Skeletal muscle tissue (tissue), 4 donors: Measurements from ENCODE around the gene RHBDD3. TPM values are rescaled to one million over a fixed set of nuclear protein-coding genes. Genes with fewer than 3 reads are reported as not detected.
"Not testable (repeated sequence)": the region's sequence is repeated elsewhere in the genome, so short reads cannot be mapped to it uniquely, and the experiment has no call there.

ENCODE experiments used
- H3K27ac ChIP-seq: one replicate; pipeline ENCODE4 v1.7.0; 2013; ENCODE audit warnings: mild to moderate bottlenecking, low read depth, low read length, inconsistent platforms
- H3K27me3 ChIP-seq, 3 donors: one replicate each; pipeline ENCODE4 v1.7.0; 2013; ENCODE audit warnings: low read length in 3 of 3; ENCODE audit not compliant: control insufficient read depth in 3 of 3, insufficient read depth in 3 of 3
- H3K36me3 ChIP-seq, 3 donors: one replicate each; pipeline ENCODE4 v1.7.0; 2013; ENCODE audit warnings: low read length in 3 of 3; ENCODE audit not compliant: control insufficient read depth in 3 of 3, insufficient read depth in 3 of 3
- H3K4me1 ChIP-seq, 3 donors: one replicate each; pipeline ENCODE4 v1.7.0; 2013; ENCODE audit warnings: low read length in 3 of 3, mild to moderate bottlenecking in 3 of 3; ENCODE audit not compliant: control insufficient read depth in 3 of 3, insufficient read depth in 3 of 3
- H3K4me3 ChIP-seq, 3 donors: one replicate each; pipeline ENCODE4 v1.7.0; 2013; ENCODE audit warnings: low read length in 3 of 3
- H3K9ac ChIP-seq, 3 donors: one replicate each; pipeline ENCODE4 v1.7.0; 2013; ENCODE audit warnings: low read length in 3 of 3, mild to moderate bottlenecking in 3 of 3, moderate library complexity in 2 of 3, low read depth in 1 of 3
- H3K9me3 ChIP-seq, 3 donors: one replicate each; pipeline ENCODE4 v1.7.0; 2013; ENCODE audit warnings: low read length in 3 of 3; ENCODE audit not compliant: control insufficient read depth in 3 of 3
- total RNA-seq: library from RNA; depleted of rRNA; stranded (reverse); fragments of >200 nt; gene quantifications from one replicate; pipeline ENCODE4 v1.2.3, GENCODE V29; 2014
- donor health status: Osteomylitis.

RHBDD3 gene
- total RNA-seq, 1 donor from 2014 or later: 6.8 TPM

DNA sequence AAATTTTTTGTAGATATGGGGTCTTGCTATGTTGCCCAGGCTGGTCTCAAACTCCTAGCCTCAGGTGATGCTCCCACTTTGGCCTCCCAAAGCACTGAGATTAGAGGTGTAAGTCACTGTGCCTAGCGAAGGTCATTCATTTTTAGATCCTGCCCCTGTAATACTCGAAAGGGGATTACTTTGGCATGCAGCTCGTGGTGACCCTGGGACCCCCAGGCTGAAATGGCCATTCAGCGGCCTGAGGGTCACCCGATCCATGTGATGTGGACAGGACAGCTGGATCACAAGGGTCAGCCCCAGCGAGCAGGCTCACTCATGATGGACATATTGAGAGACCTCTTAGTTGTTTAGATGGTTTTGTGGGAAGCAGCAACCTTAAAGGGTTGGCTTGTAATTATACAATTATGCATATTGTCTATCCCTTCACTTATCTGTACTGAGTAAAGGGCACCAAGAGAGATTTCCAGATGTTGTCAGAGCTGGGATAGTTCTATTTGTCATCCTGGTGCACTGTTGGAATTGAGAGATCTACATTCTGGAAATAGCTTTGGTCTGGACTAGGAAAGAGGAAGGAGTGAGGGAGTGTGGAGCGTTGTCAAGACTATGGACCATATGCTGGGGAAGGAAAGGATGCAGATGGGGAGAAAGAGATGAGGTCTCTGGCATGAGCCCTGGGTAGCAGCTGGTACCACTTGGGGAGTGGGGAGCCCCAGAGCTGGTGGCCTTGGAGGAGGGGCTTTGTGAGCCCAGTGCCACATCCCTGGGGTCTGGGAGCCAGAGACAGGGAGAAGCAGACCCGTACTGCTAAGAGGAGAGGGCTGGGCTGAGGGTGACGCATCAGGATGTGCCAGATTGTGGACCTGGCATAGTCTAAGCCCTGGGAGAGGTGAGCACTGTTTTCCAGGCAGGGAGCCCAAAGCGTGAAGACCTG lies 15.5 kb downstream of the RHBDD3 start:
- no peaks in the 10 kb centered on the region for H3K36me3 ChIP-seq
- no peak overlapping the region for H3K4me3 ChIP-seq
- H3K4me1 ChIP-seq: no peaks in the 10 kb centered on the region
- H3K9me3 ChIP-seq: no peaks in the 10 kb centered on the region
- no peaks in the 10 kb centered on the region for H3K27me3 ChIP-seq
- no peak overlapping the region for H3K27ac ChIP-seq
- H3K9ac ChIP-seq: no peak overlapping the region

GRCh38 chr22:29251265-29251664 lies 16.5 kb downstream of the RHBDD3 start:
- no peak overlapping the region for H3K9ac ChIP-seq
- H3K36me3 ChIP-seq: no peaks in the 10 kb centered on the region
- no peak overlapping the region for H3K4me3 ChIP-seq
- H3K9me3 ChIP-seq: no peaks in the 10 kb centered on the region
- no peak overlapping the region for H3K27ac ChIP-seq
- H3K27me3 ChIP-seq: no peaks in the 10 kb centered on the region
- H3K4me1 ChIP-seq: no peaks in the 10 kb centered on the region

- H3K9me3 ChIP-seq, H3K27me3 ChIP-seq, H3K36me3 ChIP-seq, H3K27ac ChIP-seq, H3K4me3 ChIP-seq, H3K4me1 ChIP-seq, H3K9ac ChIP-seq: not testable (repeated sequence)
Measured at GRCh38 chr22:29247891-29248290, 19.9 kb downstream of the RHBDD3 start.

GRCh38 chr22:29245626-29246385 lies 22.0 kb downstream of the RHBDD3 start:
- Histone ChIP-seq H3K36me3 (no peaks in the 10 kb centered on the region), H3K27ac (no peak overlapping the region), H3K9ac (no peak overlapping the region), H3K9me3 (no peaks in the 10 kb centered on the region), H3K4me1 (no peaks in the 10 kb centered on the region), H3K4me3 (no peak overlapping the region), H3K27me3 (no peaks in the 10 kb centered on the region)

DNA sequence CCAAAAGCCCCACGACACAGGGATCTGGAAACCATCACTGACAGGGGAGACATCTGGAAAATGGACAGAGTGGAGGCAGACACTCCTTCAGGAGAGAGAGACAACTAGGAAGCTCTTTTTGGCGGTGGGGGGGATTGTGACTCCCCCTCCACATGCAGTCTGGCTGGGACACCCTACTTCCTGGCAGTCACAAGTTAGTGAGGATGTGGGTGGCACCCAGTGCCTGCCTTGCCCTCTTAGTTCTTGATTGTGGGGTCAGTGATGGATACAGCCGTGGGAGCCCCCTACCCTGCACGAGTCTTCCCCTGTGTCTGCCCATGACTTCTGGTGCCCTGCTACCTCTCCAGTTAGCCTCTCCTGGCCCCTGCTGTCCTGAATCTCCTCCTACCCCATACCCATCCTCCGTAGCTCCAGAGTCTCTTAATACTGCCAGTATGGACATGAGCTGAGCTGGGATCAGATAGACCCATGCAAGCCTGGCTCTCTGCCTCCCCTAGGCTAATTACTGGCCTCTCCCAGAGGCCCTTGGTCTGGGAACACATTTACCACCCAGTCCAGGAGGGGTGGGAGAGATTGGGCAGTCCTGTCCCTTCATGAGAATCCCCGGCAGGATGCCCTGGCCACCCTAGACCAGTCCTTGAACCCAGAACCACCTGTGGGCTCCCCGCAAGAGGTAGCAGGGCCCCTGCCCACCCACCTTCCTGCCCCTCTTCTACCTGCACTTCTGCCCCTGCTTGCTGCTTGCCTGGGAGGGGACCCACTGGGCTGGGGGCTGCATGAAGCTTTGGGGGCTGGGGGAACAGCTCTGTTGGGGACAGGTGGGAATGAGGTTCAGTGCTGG lies 22.8 kb downstream of the RHBDD3 start:
- Histone ChIP-seq H3K9ac (no peak overlapping the region), H3K9me3 (no peaks in the 10 kb centered on the region), H3K27me3 (no peaks in the 10 kb centered on the region), H3K36me3 (no peaks in the 10 kb centered on the region), H3K4me1 (no peaks in the 10 kb centered on the region), H3K4me3 (no peak overlapping the region), H3K27ac (no peak overlapping the region)

- H3K9me3 ChIP-seq: no peaks in the 10 kb centered on the region
Measured at GRCh38 chr22:29243874-29244446, 23.8 kb downstream of the RHBDD3 start.

DNA sequence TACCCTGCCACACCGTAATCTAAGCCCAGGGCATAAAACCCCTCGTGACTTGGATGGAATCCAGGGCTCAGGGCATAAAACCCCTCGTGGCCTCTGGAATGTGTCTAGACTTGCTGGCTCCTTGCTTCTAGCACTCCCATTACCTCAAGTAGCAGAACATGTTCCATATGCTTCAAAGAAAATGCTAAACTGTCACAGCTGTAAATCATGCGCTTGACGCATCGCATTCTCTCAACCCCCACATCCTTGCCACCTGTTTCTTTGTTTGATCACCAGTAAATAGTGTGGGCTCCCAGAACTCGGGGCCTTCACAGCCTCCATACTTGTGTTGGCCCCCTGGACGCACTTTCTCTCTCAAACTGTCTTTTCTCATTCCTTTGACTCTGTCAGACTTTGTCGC lies 27.3 kb downstream of the RHBDD3 start:
- not testable (repeated sequence) for H3K4me1 ChIP-seq

More at GRCh38 chr22:29243874-29244446, 23.8 kb downstream of the RHBDD3 start:
- Histone ChIP-seq H3K9ac (no peak overlapping the region), H3K27me3 (no peaks in the 10 kb centered on the region), H3K36me3 (no peaks in the 10 kb centered on the region), H3K4me3 (no peak overlapping the region), H3K27ac (no peak overlapping the region), H3K4me1 (no peaks in the 10 kb centered on the region)

GRCh38 chr22:29233277-29233877 lies 34.4 kb downstream of the RHBDD3 start:
- no peak overlapping the region for H3K27ac ChIP-seq
- H3K9ac ChIP-seq: no peak overlapping the region

More for the DNA sequence above, 27.3 kb downstream of the RHBDD3 start:
- H3K36me3 ChIP-seq, H3K27ac ChIP-seq, H3K27me3 ChIP-seq, H3K9me3 ChIP-seq, H3K4me3 ChIP-seq, H3K9ac ChIP-seq: not testable (repeated sequence)

More at GRCh38 chr22:29233277-29233877, 34.4 kb downstream of the RHBDD3 start:
- Histone ChIP-seq H3K27me3 (no peaks in the 10 kb centered on the region), H3K4me3 (no peak overlapping the region), H3K4me1 (peaks cover 2 to 9% (median 3%) of the 10 kb centered on the region in 3 donors), H3K36me3 (no peaks in the 10 kb centered on the region), H3K9me3 (no peaks in the 10 kb centered on the region)
